GM12801 (cell line): ENCODE measurements around the gene GSX1.

Experiments
- TF ChIP-seq, protein P1 (sequence below): IDR thresholded peaks from one replicate; pipeline ENCODE4 v1.5.1; 2011; ENCODE audit warnings: control low read depth; ENCODE audit not compliant: insufficient read length; ENCODE audit errors: extremely low read depth

GSX1 gene

GRCh38 chr13:27792393-27793218, at the start of gene GSX1:
GSX1 (plus strand) TSS chr13:27792483; CDS start chr13:27792691, 208 bp downstream.
- TF ChIP-seq, protein P1, sequence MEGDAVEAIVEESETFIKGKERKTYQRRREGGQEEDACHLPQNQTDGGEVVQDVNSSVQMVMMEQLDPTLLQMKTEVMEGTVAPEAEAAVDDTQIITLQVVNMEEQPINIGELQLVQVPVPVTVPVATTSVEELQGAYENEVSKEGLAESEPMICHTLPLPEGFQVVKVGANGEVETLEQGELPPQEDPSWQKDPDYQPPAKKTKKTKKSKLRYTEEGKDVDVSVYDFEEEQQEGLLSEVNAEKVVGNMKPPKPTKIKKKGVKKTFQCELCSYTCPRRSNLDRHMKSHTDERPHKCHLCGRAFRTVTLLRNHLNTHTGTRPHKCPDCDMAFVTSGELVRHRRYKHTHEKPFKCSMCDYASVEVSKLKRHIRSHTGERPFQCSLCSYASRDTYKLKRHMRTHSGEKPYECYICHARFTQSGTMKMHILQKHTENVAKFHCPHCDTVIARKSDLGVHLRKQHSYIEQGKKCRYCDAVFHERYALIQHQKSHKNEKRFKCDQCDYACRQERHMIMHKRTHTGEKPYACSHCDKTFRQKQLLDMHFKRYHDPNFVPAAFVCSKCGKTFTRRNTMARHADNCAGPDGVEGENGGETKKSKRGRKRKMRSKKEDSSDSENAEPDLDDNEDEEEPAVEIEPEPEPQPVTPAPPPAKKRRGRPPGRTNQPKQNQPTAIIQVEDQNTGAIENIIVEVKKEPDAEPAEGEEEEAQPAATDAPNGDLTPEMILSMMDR: no peak

DNA sequence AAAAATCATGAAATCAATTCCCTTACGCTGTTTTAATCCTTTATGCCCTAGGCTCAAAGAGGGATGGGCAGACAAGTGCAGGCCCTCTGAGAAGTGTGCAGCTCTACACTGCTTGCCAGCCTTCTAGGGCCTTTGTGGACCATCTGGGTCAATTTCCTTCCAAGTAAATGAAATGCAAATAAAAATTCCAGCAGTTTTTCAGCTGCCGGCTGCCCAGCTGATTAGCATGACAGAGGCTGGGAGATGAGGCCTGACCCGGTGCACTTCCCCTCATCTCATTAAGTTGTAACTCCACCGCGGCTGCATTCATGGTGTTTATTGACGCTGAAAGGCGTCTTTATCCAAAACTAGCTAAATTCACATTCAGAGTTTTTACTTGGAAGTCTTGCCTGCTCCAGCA, 47.5 kb upstream of the GSX1 start:
- TF ChIP-seq, protein P1: no peak

GRCh38 chr13:27745301-27745700, 47.0 kb upstream of the GSX1 start:
- TF ChIP-seq, protein P1: no peak

- TF ChIP-seq, protein P1: no peak
These were observed 40.2 kb upstream of the GSX1 start for GRCh38 chr13:27751953-27752532.

GRCh38 chr13:27765650-27766049, 26.6 kb upstream of the GSX1 start:
- TF ChIP-seq, protein P1: no peak

- TF ChIP-seq, protein P1: no peak
These were observed 21.5 kb upstream of the GSX1 start for GRCh38 chr13:27770809-27771208.

DNA sequence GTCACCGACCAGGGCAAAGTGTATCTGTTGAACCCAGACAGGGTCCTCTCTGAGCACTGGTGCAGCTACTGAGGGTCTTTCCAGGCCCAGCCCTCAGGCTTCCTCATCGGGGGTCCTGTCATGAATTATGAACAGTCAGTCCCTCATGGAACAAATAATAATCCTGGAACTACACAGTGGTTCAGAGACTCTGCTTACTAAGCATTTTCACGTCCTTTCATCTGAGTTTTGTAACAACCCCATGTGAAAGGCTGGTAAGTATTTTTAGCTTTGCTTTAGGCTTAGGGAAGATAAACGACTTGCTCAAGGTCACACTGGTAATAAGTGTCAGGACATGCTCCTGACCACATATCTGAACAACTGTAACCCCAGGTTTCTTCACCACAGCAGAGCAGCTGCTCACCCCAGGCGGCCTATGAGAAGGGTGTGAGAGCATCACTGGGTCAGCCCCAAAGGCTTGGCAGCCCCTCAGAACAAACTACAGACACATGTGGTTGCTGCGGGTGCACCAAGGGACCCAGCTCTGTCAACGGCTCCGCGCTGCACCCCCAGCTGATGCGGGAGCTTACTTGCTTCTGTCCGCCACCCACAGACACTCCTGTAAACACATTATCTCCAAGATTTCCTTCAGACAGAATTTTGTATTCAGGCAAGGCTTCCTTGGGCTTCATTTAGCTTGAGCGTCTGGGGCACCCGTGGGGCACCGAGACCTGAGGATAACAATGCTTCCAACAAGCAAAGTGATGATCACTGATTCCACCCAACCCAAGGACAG, 19.4 kb upstream of the GSX1 start:
- TF ChIP-seq, protein P1: no peak
